PC-3 (cell line): ENCODE results near the gene RHOG.

ENCODE experiments used
- EZH2 ChIP-seq: fragments of 300-600 bp; sonication (generic); IDR thresholded peaks from one replicate; pipeline ENCODE4 v1.6.1; 2017; ENCODE audit warnings: antibody characterized with exemption, mild to moderate bottlenecking, low read length; ENCODE audit not compliant: unreplicated experiment
- TF ChIP-seq, protein P1 (sequence below): fragments of 300-600 bp; sonication (generic); conservative IDR thresholded peaks from 2 replicates; pipeline ENCODE4 v1.5.1; 2017; ENCODE audit warnings: antibody characterized with exemption, low read depth, mild to moderate bottlenecking, low read length

GRCh38 chr11:3845670-3846069 is 4.9 kb upstream of the RHOG start:
- TF ChIP-seq, protein P1, sequence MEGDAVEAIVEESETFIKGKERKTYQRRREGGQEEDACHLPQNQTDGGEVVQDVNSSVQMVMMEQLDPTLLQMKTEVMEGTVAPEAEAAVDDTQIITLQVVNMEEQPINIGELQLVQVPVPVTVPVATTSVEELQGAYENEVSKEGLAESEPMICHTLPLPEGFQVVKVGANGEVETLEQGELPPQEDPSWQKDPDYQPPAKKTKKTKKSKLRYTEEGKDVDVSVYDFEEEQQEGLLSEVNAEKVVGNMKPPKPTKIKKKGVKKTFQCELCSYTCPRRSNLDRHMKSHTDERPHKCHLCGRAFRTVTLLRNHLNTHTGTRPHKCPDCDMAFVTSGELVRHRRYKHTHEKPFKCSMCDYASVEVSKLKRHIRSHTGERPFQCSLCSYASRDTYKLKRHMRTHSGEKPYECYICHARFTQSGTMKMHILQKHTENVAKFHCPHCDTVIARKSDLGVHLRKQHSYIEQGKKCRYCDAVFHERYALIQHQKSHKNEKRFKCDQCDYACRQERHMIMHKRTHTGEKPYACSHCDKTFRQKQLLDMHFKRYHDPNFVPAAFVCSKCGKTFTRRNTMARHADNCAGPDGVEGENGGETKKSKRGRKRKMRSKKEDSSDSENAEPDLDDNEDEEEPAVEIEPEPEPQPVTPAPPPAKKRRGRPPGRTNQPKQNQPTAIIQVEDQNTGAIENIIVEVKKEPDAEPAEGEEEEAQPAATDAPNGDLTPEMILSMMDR, result no peak
- TF ChIP-seq EZH2, result no peak
